Dendritic cell treated with granulocyte-macrophage colony-stimulating factor and Interleukin-4, amounts not matched to agents 40 ng/mL and 50 ng/mL, for 4 days (primary cell): ENCODE measurements around the gene FAM240A.
A peak's percentile ranks its signal among the peaks of the same experiment; 100 is the strongest.

Experiments used
- H3K27ac Mint-ChIP-seq: one replicate; pipeline ENCODE4 v1.8.0; 2022; ENCODE audit warnings: mild to moderate bottlenecking, mixed read lengths
- H3K27me3 Mint-ChIP-seq: one replicate; pipeline ENCODE4 v1.8.0; 2022; ENCODE audit warnings: mild to moderate bottlenecking, mixed read lengths
- H3K36me3 Mint-ChIP-seq: one replicate; pipeline ENCODE4 v1.8.0; 2022; ENCODE audit warnings: low read depth, mixed read lengths
- H3K4me1 Mint-ChIP-seq: one replicate; pipeline ENCODE4 v1.8.0; 2022; ENCODE audit warnings: low read depth, mixed read lengths
- H3K4me3 Mint-ChIP-seq: one replicate; pipeline ENCODE4 v1.8.0; 2022; ENCODE audit warnings: mild to moderate bottlenecking, moderate library complexity, mixed read lengths
- H3K9me3 Mint-ChIP-seq: one replicate; pipeline ENCODE4 v1.8.0; 2022; ENCODE audit warnings: mixed read lengths
- intact Hi-C: fragments of 100-400 bp; cut with micrococcal nuclease; formaldehyde crosslinking; loops from one replicate; pipeline ENCODE4 v1.15.0; 2022

Gene FAM240A

GRCh38 chr3:46603446-46604046 is 8.8 kb upstream of the FAM240A start:
- no peaks in the 10 kb centered on the region for H3K27me3 Mint-ChIP-seq
- no peaks in the 10 kb centered on the region for H3K36me3 Mint-ChIP-seq
- H3K4me1 Mint-ChIP-seq, result peaks cover 20% of the 10 kb centered on the region
- H3K9me3 Mint-ChIP-seq, result no peaks in the 10 kb centered on the region
- no peak overlapping the region for H3K4me3 Mint-ChIP-seq
- intact Hi-C loops, result no loop called here
- H3K27ac Mint-ChIP-seq, result peak overlapping the region; percentile 40

GRCh38 chr3:46604127-46604526 is 8.2 kb upstream of the FAM240A start:
- H3K4me3 Mint-ChIP-seq, result no peak overlapping the region
- no peaks in the 10 kb centered on the region for H3K27me3 Mint-ChIP-seq
- no peaks in the 10 kb centered on the region for H3K36me3 Mint-ChIP-seq
- peaks cover 20% of the 10 kb centered on the region for H3K4me1 Mint-ChIP-seq
- intact Hi-C loops, result no loop called here
- no peaks in the 10 kb centered on the region for H3K9me3 Mint-ChIP-seq
- H3K27ac Mint-ChIP-seq, result peak overlapping the region; percentile 40

- H3K4me3 Mint-ChIP-seq, result no peak overlapping the region
- intact Hi-C loops, result no loop called here
These were observed 4.7 kb upstream of the FAM240A start for GRCh38 chr3:46607603-46608028.

DNA sequence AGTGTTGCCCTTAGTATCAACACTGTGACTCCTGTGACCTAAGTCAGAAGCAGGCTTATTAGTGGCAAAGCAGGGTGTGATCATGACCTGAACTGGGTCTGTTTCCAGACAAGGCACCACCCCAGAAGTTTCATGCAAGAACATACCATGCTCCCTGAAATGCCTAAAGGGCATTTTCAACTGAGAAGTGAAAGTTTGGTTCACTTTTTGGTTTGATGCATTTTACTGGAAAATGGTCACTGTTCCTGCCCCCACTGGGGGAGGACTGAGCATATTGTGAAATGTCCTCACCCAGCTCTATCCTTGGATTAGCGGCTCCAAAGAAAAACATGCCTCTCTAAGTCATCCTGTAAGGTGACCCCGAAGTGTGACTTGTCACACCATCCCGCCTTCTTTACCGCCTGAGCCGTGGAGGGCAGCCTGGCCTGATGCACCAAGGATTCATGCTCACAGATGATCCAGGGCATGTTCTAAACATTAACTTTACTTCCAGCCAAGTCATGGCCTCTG is 3.1 kb upstream of the FAM240A start:
- H3K4me1 Mint-ChIP-seq, result peaks cover 18% of the 10 kb centered on the region
- intact Hi-C loops, result no loop called here
- H3K36me3 Mint-ChIP-seq, result no peaks in the 10 kb centered on the region

More at GRCh38 chr3:46607603-46608028, 4.7 kb upstream of the FAM240A start:
- Mint-ChIP-seq H3K27ac (no peak overlapping the region), H3K27me3 (peaks cover 2% of the 10 kb centered on the region), H3K4me1 (peaks cover 26% of the 10 kb centered on the region), H3K36me3 (no peaks in the 10 kb centered on the region), H3K9me3 (no peaks in the 10 kb centered on the region)

DNA sequence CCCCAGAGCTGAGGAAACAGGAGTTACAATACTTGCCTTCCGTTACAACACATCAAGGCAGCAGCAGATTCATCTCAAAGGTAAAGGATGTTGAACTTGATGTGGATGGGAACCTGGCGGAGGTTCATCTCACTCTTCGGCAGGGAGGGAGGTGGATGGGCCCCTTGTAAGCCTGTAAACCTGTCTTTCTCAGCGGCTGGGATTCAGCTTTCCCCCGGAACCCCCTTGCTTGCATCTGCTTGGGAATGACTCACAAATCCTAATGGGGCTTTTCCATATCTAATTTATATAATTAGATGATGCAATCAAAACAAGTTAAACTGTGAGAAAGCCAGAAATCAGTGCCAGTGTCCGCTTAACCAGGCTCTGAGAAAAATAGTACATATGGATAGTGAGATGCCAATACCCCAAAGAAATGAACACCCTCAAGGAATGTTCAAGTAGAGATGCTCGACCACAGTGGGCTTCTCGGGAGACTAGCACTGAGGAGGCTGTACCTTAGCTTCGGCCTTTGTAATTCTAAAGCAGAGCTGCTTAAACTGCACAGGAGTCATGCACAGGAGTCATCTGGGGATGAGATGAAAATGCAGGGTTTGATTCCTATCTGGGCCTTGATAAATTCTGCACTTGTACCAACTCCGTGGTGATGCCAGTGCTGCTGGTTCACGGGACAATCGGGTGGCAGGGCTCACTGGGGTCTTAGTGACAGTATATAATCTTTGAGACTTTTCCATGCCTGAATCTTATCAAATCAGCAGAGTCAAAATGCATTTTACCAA is 2.2 kb upstream of the FAM240A start:
- H3K4me3 Mint-ChIP-seq, result no peak overlapping the region
- H3K27me3 Mint-ChIP-seq, result peaks cover 7% of the 10 kb centered on the region
- no peaks in the 10 kb centered on the region for H3K9me3 Mint-ChIP-seq
- intact Hi-C loops, result no loop called here
- peaks cover 13% of the 10 kb centered on the region for H3K4me1 Mint-ChIP-seq
- H3K27ac Mint-ChIP-seq, result peak overlapping the region; percentile 70
- H3K36me3 Mint-ChIP-seq, result no peaks in the 10 kb centered on the region

More for the DNA sequence above, 3.1 kb upstream of the FAM240A start:
- Mint-ChIP-seq H3K4me3 (no peak overlapping the region), H3K27ac (peak overlapping the region; percentile 70), H3K9me3 (no peaks in the 10 kb centered on the region), H3K27me3 (peaks cover 6% of the 10 kb centered on the region)

- peaks cover 24% of the 10 kb centered on the region for H3K27me3 Mint-ChIP-seq
- H3K27ac Mint-ChIP-seq, result no peak overlapping the region
- no peak overlapping the region for H3K4me3 Mint-ChIP-seq
- peaks cover 7% of the 10 kb centered on the region for H3K4me1 Mint-ChIP-seq
- no peaks in the 10 kb centered on the region for H3K36me3 Mint-ChIP-seq
- H3K9me3 Mint-ChIP-seq, result no peaks in the 10 kb centered on the region
- intact Hi-C loops, result no loop called here
These were observed 1.1 kb downstream of the FAM240A start for GRCh38 chr3:46613313-46614005.

- intact Hi-C loops, result no loop called here
- peaks cover 4% of the 10 kb centered on the region for H3K4me1 Mint-ChIP-seq
- no peaks in the 10 kb centered on the region for H3K9me3 Mint-ChIP-seq
- H3K36me3 Mint-ChIP-seq, result no peaks in the 10 kb centered on the region
- no peak overlapping the region for H3K27ac Mint-ChIP-seq
- peaks cover 30% of the 10 kb centered on the region for H3K27me3 Mint-ChIP-seq
- H3K4me3 Mint-ChIP-seq, result no peak overlapping the region
These were observed 2.1 kb downstream of the FAM240A start for GRCh38 chr3:46614431-46614830.

GRCh38 chr3:46615050-46615775 is 2.9 kb downstream of the FAM240A start:
- H3K27me3 Mint-ChIP-seq, result peaks cover 38% of the 10 kb centered on the region
- H3K4me3 Mint-ChIP-seq, result no peak overlapping the region
- H3K36me3 Mint-ChIP-seq, result no peaks in the 10 kb centered on the region
- H3K27ac Mint-ChIP-seq, result no peak overlapping the region
- intact Hi-C loops, result no loop called here
- peaks cover 5% of the 10 kb centered on the region for H3K4me1 Mint-ChIP-seq
- no peaks in the 10 kb centered on the region for H3K9me3 Mint-ChIP-seq

DNA sequence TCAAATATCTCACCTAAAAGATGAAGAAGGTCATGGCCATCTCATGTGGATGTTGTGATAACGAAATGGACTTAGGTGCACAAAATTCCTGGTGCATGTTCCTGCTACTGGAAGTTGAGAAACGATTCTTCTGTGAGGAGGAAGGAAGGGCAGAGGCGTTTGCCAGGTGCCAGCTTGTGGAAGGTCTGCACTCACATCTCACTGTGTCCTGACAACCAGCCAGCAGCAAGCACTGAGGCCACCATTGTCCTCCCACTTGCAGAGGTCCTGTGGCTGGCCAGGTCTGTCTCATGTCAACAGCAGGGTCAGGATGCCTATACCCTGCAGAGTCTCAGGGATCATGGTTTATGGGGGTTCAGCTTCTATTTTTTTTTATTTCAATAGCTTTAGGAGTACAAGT is 3.7 kb downstream of the FAM240A start:
- no peak overlapping the region for H3K4me3 Mint-ChIP-seq
- no peaks in the 10 kb centered on the region for H3K9me3 Mint-ChIP-seq
- no peaks in the 10 kb centered on the region for H3K36me3 Mint-ChIP-seq
- intact Hi-C loops, result no loop called here
- peaks cover 10% of the 10 kb centered on the region for H3K4me1 Mint-ChIP-seq
- H3K27me3 Mint-ChIP-seq, result peaks cover 45% of the 10 kb centered on the region
- H3K27ac Mint-ChIP-seq, result no peak overlapping the region

DNA sequence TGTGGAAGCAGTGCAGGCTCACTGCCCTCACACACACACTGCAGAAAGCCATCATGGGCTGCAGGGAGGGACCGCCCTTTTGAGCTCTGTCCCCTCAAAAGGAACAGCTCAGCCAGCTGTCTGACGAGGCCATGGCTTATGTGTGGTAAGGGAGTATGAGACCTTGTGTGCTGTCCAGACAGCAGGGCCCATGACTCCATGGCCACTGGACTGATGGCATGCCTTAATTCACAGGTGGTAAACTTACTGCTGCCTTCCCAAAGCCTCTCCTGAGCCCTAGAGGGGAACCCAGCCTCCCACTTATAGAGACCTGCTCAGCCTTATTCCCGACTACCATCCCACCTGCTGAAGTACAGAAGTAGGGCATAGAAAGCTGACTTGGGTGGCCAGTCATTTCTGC is 5.6 kb downstream of the FAM240A start:
- H3K4me1 Mint-ChIP-seq, result peaks cover 10% of the 10 kb centered on the region
- H3K27ac Mint-ChIP-seq, result no peak overlapping the region
- peaks cover 53% of the 10 kb centered on the region for H3K27me3 Mint-ChIP-seq
- H3K4me3 Mint-ChIP-seq, result no peak overlapping the region
- intact Hi-C loops, result no loop called here
- no peaks in the 10 kb centered on the region for H3K9me3 Mint-ChIP-seq
- H3K36me3 Mint-ChIP-seq, result no peaks in the 10 kb centered on the region

DNA sequence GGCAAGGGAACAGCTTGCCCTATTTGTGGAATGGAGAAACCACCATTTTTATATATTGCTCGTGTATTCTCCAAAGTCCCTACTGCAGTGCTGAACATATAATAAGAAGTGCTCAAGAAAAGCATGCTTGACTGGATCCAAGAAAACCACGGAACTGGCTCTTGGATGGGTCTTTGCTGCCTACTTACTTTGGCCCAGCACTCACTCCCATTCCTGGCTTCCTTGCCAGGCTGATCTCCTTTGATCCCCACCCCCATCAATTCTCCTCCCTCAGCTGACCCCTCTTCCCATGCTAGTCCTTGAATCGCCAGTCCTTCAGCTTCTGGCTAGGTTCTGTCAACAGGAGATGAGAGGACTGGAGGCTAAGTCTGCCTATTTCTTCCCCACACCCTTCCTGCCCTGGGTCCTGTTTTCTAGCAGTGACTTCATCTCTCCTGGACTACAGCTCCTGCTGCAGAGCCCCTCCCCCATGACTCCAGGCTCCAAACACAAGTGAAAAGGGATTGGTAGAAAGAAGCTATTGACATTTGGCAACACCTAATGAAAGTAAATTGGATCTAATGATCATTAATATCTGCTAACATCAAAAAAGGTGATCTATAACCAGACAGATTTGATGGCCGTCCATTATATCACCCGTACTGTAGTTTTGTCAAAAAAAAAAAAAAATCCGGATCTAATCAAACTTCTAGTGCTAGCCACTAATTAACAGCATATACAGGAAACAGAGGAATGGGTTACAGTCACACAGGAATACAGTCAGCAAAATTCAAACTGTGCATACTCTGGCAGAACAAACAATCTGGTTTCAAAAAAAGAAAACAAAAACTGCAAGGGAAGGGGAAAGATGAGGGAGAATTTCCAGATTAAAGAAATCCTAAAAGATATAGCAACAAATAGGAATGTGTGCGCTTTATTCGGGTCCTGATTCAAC is 7.8 kb downstream of the FAM240A start:
- Mint-ChIP-seq H3K27ac (no peak overlapping the region), H3K4me3 (no peak overlapping the region), H3K36me3 (no peaks in the 10 kb centered on the region), H3K27me3 (peaks cover 52% of the 10 kb centered on the region), H3K4me1 (peaks cover 10% of the 10 kb centered on the region), H3K9me3 (no peaks in the 10 kb centered on the region)
- intact Hi-C loops, result no loop called here

DNA sequence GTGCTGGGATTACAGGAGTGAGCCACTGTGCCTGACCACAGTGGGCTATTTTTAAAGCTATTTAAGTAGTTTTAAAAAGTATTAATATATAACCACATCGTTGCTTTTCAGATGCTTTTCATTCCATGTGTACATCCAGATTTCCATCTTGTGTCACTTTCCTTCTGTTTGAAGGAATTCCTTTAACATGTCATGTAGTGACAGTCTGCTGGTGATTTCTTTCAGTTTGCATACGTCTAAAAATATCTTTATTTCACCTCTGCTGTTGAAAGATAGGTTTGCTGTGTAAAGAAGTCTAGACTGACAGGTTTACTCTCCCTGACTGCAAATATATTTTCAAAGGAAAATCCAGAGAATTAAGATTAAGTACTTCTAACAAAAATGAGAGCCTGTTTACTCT is 12.2 kb downstream of the FAM240A start:
- Mint-ChIP-seq H3K27me3 (peaks cover 32% of the 10 kb centered on the region), H3K9me3 (no peaks in the 10 kb centered on the region), H3K4me3 (no peak overlapping the region), H3K4me1 (peaks cover 15% of the 10 kb centered on the region), H3K36me3 (no peaks in the 10 kb centered on the region), H3K27ac (no peak overlapping the region)
- intact Hi-C loops, result no loop called here

GRCh38 chr3:46624975-46625490 is 12.7 kb downstream of the FAM240A start:
- Mint-ChIP-seq H3K27ac (no peak overlapping the region), H3K36me3 (no peaks in the 10 kb centered on the region), H3K4me1 (peaks cover 17% of the 10 kb centered on the region), H3K27me3 (peaks cover 30% of the 10 kb centered on the region), H3K9me3 (no peaks in the 10 kb centered on the region), H3K4me3 (no peak overlapping the region)
- intact Hi-C loops, result no loop called here
